COR-L47 (cell line): Measurements from ENCODE around the gene SLCO3A1.
"Not testable (repeated sequence)": the region's sequence is repeated elsewhere in the genome, so short reads cannot be mapped to it uniquely, and the experiment has no call there.

ENCODE experiments used
- DNase-seq: peaks from one replicate; lab custom pipeline; 2025; lab: John Stamatoyannopoulos, UW

SLCO3A1 gene

DNA sequence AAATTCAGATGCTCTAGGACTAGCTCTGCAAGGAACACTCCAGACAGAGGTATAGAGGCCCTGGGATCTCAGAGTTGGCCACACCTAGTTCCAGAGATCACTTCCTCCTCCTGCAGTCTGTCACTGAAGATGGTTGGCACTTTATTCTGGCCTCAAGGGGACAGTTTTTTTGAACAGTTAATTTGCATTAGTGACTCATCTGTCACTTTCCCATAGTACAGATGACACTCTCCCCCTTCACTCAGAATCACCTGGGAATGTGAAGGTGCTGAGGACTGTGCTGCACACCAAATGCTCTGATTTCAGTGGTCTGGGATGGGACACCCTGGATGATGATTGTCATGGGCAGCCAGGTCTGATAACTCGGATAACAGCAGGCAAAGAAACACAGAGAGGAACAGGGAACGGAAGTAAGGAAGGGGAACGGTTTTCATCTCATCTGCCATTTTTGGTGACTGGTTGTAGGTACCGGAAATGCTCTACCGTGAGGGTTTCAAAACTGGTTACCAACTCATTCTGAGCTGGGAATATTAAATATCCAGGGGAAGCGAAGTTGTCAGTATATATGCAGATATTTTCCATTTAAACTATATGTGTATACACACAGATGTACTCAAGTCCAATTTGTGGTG is 307.6 kb downstream of the SLCO3A1 start:
- no peak for DNase-seq

DNA sequence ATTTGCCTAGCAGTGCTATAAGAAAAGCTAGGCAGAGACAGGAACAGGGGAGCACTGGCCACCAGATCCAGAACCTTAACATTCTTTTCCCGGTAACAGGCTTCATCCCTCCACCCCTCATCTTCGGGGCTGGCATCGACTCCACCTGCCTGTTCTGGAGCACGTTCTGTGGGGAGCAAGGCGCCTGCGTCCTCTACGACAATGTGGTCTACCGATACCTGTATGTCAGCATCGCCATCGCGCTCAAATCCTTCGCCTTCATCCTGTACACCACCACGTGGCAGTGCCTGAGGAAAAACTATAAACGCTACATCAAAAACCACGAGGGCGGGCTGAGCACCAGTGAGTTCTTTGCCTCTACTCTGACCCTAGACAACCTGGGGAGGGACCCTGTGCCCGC is 309.1 kb downstream of the SLCO3A1 start:
- DNase-seq = no peak

DNA sequence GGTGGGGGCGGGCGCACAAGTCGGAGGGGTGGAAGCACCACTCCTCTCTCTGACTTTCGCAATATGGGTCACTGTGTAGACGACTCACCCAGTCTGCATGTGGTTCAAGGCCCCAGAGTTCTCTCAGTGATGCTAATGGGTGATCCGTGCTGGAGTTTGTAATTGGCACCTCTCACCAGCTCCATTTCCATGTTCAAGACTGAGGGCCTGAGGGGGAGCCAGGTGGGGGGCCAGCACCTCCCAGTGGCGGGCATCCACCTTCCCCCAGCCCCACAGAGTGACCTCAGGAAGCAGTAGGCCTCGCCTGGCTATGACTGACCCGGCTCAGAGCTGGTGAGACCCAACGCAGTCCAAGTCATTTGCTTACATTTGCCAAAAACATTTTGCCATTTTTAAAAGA is 310.1 kb downstream of the SLCO3A1 start:
- DNase-seq = no peak

DNA sequence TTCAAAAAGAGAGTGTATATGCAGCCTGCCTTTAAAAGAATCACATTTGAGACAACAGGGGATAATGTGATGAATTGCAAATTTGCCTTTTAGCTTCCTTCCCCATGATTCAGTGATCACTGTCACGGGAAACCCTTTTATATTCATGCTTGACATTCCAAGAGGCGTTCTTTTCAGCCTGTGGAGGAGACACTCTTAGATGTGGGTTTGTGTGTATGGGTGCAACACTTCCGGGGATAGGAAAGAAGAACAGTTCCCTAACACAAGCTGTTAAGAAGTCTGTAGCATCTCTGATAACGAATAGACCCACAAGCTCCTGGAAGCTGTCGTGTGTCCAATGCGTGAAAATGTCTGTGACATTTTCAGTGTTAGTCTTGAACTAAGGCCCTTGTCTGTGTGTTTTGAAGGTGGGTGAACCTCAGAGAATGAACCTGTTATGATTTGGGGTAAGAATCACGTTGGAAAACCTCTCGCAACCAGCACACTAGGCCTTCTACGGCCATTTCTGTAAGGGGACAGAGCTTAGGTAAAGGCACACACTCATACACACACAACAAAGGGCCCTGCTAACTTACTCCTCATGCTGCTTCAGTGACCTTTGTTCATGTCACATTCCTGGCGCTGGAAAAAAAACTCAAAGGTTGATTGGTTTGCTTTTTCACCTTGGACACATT is 311.0 kb downstream of the SLCO3A1 start:
- no peak for DNase-seq

DNA sequence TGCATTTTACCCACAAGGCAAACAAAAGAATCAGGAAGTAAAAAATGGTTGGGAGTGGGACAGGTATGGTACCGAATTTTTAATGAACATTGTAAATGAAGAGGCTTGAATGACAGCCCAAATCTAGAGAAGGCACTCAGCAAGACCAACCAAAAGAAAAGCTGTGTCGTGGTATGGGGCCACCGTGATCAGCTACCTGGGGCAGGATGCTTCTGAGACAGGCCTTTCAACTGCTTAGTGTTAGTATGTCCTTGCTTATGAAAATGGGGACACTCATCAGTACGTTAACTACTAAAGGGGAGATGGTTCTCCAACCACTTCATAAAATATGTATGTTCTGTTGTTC is 311.5 kb downstream of the SLCO3A1 start:
- no peak for DNase-seq

DNA sequence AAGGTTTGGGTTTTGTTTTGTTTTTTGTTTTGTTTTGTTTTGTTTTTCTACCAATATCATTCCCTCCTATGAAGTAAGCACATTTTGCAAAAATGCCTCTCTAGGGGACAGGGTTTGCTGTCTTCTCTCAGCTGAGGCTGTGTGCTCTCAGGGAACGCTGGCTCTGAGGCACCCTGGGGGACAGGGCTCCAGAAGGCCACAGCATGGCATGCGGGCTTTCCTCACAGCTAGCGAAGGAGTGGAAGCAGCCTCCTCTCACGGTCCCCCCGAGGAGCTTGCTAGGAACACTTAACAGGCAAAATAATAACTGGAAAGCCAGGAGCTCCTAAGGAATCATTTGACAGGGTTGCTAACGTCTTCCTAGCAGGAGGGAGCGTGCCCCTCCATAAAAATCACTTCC is 312.5 kb downstream of the SLCO3A1 start:
- DNase-seq = no peak

DNA sequence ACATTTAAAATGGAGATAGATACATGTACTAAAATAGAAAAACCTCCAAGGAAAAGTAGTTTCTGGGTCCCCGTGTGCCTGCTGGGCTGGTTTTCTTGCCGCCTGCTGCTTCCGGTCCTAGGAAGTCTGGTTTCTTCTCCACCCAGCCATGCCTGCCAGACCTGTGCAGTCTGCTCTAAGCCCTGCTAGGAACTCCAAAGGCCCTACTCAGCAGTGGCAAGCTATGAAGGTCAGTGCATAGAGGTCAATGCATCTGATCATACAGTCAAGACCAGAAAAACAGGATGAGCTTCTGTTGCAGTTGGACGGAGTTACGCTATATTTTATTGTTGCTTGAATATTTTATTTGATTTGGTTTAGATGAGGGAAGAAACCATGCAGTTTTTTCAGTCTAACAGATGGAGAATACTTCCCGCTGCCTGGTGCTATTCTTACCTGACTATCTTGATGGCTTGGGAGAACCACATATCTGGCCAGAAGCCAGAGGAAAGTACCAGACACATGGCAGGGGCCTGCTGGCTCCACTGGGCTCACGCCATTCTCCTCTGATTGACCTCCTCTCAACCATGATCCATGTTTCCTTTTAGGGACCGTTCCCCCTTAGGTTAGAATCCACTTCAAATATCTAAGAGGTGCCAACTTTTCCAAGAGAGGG is 313.4 kb downstream of the SLCO3A1 start:
- DNase-seq = no peak

DNA sequence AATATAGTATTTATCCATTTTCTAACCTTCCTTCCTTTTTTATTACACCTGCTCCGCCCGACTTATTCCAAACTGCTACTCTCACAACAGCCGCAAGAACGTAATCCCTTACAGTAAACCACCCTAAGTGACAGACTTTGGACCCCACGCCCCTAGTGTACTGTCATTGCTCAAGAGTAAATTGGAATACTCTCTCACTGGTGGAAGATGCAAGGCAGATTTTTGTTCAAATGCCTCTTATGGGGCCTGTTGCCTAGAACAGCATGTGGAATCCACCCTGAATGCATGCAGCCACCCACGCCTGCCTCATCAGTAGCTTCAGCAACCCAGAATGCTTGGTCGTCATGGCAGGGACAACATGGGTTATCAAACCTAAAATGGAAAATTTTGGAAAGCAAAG is 313.9 kb downstream of the SLCO3A1 start:
- DNase-seq = no peak

DNA sequence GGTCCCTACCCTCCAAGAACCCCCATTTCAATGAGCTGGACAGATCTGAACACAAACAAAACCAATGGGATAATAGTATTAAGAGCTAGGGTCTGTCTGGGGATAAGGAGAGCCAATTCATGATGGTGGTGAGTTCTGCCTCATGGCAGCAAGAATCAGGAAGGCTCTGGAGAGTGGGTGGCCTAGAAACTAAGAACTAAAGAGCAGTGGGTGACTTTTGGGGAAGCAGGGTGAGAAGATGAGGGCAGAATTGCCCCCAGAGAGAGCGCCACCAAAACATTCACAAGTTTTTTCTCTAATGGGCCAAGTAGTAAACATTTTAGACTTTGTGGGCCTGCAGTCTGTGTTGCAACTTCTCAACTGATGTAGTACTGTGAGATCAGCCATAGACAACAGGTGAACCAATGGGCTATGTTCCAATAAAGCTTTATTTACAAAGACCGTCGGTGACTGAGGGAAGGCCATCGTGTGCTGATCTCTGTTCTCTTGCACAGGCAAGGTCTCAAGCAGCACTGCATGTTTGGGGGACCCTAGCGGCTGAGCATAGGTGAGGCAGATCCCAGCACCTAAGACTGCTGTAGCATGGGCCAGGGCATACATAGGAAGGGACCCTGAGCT is 314.7 kb downstream of the SLCO3A1 start:
- no peak for DNase-seq

DNA sequence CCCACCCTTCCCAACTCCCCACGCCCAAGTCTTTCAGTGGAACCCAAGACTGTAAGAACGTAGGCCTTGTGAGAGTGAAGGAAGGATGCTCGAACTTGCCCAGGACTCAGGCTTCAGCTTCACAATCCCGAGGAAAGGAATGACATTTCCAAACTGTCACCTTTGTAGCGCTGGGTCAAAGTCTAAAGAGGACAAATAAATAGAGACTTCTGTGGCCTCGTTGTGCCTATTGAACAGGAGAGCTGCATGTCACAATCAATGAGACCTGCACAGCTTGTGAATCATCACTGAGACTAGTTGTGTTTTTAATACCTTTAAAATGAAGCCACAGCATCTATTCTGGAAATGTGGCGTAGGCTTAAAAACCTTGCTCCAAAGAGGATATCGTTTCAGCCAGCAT is 317.4 kb downstream of the SLCO3A1 start:
- DNase-seq = no peak

DNA sequence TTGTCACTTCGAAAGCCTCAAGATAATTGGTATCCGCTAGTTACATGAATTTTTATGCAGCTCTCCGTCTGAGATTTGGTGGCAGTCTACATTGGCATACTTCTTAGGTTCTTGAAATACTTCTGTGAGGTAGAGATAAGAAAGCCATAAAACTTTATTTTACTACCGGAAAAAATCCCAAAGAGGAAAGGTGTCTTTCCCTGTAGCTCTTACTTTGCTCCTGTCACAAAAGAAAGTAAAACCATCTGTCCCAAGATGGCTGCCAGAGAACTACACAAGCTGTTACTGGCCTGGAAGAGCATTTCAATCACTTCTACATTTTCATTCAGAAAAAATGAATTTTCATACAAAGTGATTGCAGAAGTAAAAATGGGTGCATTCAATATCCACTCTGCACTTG is 325.4 kb downstream of the SLCO3A1 start:
- no peak for DNase-seq

DNA sequence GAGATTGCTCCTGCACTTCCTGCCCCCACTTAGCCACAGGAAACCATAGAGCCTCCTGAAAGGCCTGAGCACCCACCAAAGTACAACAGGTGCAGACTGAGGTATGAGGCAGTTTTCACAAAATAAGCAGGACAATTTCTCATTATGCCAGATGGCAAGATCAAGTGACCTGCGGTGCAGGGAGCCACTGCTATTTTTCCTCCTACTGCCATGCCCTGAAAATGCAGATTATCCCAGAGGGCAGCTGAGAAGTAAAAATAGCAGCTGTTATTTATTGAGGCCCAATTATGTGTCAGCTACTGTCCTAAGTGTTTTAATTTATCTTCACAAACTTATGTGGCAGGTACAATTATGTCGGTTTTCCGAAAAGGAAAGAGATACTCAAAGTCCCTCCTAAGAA is 330.6 kb downstream of the SLCO3A1 start:
- no peak for DNase-seq

DNA sequence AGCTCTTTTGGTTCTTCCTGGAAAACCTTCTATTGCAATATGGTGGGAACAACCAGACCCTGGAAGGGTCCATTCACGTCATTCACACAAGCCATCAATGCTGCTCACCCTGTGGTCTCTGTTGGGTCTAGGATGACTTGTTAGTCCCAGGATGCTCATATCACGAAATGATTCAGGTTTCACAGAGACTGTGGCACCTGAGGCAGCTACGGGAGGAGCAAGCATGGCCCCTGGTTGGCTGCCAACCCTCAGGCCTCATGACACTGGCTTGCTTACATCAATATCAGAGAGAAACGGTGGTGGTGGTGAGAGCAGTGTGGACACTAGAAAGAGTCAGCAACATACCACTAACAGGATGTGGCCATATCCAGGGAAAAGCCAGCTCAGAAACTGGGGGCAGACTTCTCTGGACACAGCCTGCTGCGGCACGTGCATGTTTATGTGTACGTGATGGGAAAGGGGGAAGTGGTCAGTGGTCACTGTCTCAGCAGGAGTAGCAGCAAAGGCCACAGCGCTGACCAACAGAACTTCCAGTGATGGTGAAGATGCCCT is 331.2 kb downstream of the SLCO3A1 start:
- no peak for DNase-seq

DNA sequence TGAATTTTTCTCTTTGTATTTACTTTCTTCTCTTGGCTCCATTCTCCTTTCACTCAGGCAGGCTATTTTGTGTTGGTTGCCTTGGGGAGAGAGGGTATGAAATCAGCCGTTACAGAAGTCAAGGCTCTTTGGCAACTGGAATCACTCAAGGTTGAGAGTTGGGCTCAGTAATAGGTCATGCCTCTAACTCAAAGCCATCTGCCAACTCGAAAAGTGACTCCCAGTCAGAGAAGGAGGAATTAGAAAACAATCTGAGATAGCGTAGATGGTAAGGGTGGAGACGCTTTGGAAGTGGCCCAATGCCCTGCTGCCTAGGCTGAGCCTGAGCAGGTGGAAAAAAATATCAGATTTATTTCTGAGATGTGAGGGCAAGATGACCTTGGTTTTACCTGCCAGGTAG is 334.5 kb downstream of the SLCO3A1 start:
- DNase-seq = no peak

DNA sequence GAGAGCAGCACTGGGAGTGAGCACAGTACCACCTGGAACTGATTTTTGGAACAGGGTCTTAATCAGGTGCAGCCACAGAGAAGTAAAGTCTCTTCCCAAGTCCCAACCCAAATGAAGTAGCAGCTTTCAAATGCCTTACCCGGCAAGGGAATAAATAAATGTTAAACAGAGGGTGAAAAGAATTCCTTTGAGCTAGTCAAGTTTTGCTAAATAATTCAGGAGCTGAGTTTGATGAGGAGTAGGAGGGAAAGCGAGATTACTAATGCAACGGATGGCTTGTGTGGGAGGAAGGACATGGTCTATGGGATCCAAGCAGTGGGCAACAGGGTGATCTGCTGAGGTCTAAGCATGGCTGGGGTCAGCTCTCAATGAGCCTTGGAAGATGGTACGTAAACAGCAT is 335.7 kb downstream of the SLCO3A1 start:
- DNase-seq = no peak

DNA sequence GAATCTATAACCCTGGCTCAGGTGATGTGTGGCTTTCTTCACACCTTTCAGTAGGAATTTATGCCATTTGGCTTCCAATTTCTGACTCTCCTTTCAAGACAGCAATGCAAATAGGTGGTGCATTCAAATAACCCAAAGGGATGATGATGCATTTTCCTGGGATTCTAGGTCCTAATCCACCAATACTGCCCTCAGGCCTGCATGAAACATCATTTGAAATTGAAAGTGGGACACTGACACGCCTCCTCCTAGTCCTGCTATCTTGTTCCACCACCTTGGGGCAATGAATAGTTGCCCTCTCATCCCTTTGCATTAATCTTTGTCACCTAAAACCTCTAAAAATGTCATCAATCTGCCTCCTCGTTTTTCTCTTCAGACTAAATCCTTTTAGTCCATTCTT is 341.7 kb downstream of the SLCO3A1 start:
- DNase-seq = no peak

DNA sequence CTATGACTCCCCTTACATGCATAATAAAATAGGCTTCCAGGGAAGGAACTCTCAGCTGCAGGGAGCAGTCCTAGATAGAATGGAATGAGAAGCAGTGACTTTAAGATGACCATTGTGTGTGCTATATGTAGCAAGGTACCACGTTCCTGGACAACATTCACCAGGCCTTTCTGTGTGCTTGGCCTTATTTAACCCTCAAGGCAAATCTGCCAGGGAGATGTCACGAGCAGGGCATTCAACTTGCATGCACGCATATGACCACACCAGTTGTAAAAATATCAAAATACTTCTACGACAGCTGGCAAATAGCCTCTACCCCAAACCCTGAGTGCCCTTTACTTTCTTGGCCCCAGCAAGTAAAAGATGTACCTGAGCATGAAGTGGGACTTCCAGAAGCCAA is 342.8 kb downstream of the SLCO3A1 start:
- no peak for DNase-seq

DNA sequence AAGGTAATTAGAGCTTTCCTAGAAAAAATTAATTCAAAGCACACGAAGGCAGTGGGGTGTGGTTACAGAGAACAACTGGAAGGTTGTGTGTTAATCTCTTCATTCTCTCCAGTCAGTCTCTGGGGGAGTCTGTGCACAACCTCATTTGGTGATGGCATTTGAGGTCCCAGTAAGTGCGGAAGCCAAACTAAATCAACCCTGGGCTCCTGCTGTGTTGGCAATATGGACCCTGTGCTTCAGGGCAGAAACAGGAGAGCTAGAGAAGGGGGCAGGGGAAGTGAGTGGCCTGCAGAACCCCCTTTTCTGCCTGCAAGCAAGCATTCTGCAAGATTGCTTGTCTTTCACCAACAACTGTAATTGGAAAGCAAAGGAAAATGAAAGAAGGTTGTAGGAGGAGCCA is 344.2 kb downstream of the SLCO3A1 start:
- DNase-seq = no peak

DNA sequence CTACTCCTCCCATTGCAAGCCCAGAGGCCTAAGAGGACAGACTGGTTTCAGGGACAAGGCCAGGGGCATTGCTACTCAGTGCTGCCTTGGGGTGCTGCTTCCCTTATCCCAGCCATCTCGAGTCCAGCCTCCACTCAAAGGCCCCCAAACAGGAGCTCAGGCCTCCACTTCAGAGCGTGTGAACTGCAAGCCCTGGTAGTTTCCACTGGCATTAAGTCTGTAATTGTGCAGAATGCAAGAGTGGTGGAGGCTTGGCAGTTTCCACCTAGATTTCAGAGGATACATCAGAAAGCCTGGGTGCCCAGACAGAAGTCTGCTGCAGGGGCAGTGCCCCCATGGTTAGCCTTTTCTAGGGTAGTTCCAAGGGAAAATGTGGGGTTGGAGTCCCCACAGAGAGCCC is 347.4 kb downstream of the SLCO3A1 start:
- DNase-seq = no peak

DNA sequence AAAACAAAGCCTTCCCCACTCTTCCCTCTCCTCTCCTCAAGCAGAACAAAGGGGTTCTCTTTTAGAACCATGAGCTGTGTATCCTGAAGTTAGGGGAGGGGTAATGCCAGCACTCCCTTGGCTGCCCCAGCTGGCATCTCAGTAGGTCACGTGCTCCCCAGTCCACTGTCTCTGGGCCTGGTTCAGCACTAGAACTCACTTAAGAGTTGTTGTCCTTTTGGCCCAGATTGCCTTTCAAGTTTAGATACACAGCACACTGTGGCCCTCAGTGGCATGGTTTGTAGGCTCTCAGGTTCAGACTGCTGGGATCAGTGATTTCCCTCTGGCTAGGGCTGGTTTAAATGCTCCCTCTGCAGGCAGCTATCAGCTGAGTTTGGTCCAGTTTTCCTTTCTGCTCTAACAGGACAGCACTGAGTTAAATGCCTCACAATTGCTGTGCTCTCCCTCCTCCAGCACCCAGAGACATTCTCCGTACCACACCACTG is 351.8 kb downstream of the SLCO3A1 start:
- DNase-seq = no peak

DNA sequence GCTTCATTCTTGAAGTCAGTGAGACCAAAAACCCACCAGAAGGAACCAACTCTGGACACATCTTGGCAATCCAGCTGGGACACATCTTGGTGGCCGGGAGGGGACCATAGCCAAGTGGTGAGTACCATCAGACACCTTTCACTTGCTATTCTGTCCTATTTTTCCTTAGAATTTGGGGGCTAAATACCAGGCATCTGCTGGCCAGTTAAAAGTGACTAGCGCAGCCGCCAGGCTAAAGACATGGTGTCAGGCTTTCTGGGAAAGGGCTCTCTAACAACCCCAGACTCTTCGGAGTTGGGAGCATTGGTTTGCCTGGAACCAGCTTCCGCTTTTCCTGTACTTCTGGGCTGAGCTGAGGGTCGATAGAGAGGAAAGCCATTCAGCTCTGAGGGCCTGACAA is 354.1 kb downstream of the SLCO3A1 start:
- not testable (repeated sequence) for DNase-seq
